ACC112 (cell line): ENCODE data around the gene ICOS.

Source experiments
- H2AFZ ChIP-seq: fragments of 200-600 bp; sonication (generic); one replicate; pipeline ENCODE4 v1.6.0; 2017; ENCODE audit warnings: antibody characterized with exemption, low read length; ENCODE audit not compliant: unreplicated experiment
- H3K27ac ChIP-seq: fragments of 200-600 bp; sonication (generic); 2 replicates; pipeline ENCODE4 v1.5.1; 2014; ENCODE audit warnings: low read depth, mild to moderate bottlenecking, antibody characterized with exemption, low read length, moderate library complexity
- H3K27me3 ChIP-seq: fragments of 200-600 bp; sonication (generic); 2 replicates; pipeline ENCODE4 v1.6.1; 2014; ENCODE audit warnings: mild to moderate bottlenecking, antibody characterized with exemption, low read length, moderate library complexity, mixed read lengths; ENCODE audit not compliant: insufficient read depth
- H3K36me3 ChIP-seq: fragments of 200-600 bp; sonication (generic); 2 replicates; pipeline ENCODE4 v1.6.1; 2016; ENCODE audit warnings: mild to moderate bottlenecking, antibody characterized with exemption, low read length, moderate library complexity, mixed read lengths; ENCODE audit not compliant: insufficient read depth
- H3K4me1 ChIP-seq: fragments of 200-600 bp; sonication (generic); one replicate; pipeline ENCODE4 v1.6.1; 2016; ENCODE audit warnings: low read length, mixed read lengths; ENCODE audit not compliant: insufficient read depth, unreplicated experiment, control insufficient read depth
- H3K4me3 ChIP-seq: fragments of 200-600 bp; sonication (generic); 2 replicates; pipeline ENCODE4 v1.5.1; 2014; ENCODE audit warnings: mild to moderate bottlenecking, low read depth, low read length
- H3K79me2 ChIP-seq: fragments of 200-600 bp; sonication (generic); one replicate; pipeline ENCODE4 v1.6.0; 2016; ENCODE audit warnings: low read length; ENCODE audit not compliant: control insufficient read depth, unreplicated experiment, insufficient read depth

ICOS gene

GRCh38 chr2:203936535-203936934 lies at the start of gene ICOS:
ICOS (plus strand) TSS chr2:203936763; CDS start chr2:203936815, 52 bp downstream.
- no peaks in the 10 kb centered on the region for H3K79me2 ChIP-seq
- H3K4me1 ChIP-seq, result no peaks in the 10 kb centered on the region
- no peak within 1 kb of the TSS for H3K4me3 ChIP-seq
- peaks cover 29% of the 10 kb centered on the region; the same call in 1 of the 2 replicates for H3K27me3 ChIP-seq
- H3K27ac ChIP-seq, result no peak within 1 kb of the TSS
- H2AFZ ChIP-seq, result no peak within 1 kb of the TSS
- no peaks in the 10 kb centered on the region for H3K36me3 ChIP-seq

GRCh38 chr2:203887677-203888076 lies 48.9 kb upstream of the ICOS start:
- H3K36me3 ChIP-seq, result no peaks in the 10 kb centered on the region
- no peaks in the 10 kb centered on the region for H3K4me1 ChIP-seq

DNA sequence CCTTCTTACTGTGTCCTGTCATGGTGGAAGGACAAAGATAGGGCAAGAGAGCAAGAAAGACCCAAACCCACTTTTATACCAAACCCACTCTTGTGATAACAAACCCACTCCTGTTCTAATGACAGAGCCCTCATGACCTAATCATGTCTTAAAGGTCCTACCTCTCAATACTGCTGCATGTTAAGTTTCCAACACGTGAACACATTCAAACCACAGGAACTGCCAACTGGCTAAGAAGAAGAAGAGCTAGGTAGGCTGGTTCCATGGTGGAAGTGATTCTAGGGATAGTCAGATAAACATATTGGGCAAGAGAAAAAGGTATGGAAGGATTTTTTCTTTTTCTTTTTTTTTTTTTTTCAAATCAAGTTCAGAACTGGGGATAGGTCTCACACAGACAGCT lies 47.0 kb upstream of the ICOS start:
- H3K27ac ChIP-seq, result no peak overlapping the region

More at GRCh38 chr2:203887677-203888076, 48.9 kb upstream of the ICOS start:
- no peak overlapping the region for H3K4me3 ChIP-seq
- no peak overlapping the region for H2AFZ ChIP-seq
- H3K79me2 ChIP-seq, result no peaks in the 10 kb centered on the region
- H3K27me3 ChIP-seq, result peaks cover 29% of the 10 kb centered on the region
- no peak overlapping the region for H3K27ac ChIP-seq

GRCh38 chr2:203889944-203890343 lies 46.6 kb upstream of the ICOS start:
- Histone ChIP-seq H3K27me3 (peaks cover 35% of the 10 kb centered on the region), H3K4me1 (no peaks in the 10 kb centered on the region), H3K36me3 (no peaks in the 10 kb centered on the region), H2AFZ (no peak overlapping the region), H3K79me2 (no peaks in the 10 kb centered on the region), H3K27ac (no peak overlapping the region), H3K4me3 (no peak overlapping the region)

More for the DNA sequence above, 47.0 kb upstream of the ICOS start:
- Histone ChIP-seq H3K4me3 (no peak overlapping the region), H2AFZ (no peak overlapping the region), H3K36me3 (no peaks in the 10 kb centered on the region), H3K79me2 (no peaks in the 10 kb centered on the region), H3K27me3 (peaks cover 35% of the 10 kb centered on the region), H3K4me1 (no peaks in the 10 kb centered on the region)

GRCh38 chr2:203890733-203891132 lies 45.8 kb upstream of the ICOS start:
- no peaks in the 10 kb centered on the region for H3K4me1 ChIP-seq
- H3K4me3 ChIP-seq, result no peak overlapping the region
- H3K79me2 ChIP-seq, result no peaks in the 10 kb centered on the region
- H2AFZ ChIP-seq, result no peak overlapping the region
- H3K27ac ChIP-seq, result no peak overlapping the region
- H3K36me3 ChIP-seq, result no peaks in the 10 kb centered on the region
- H3K27me3 ChIP-seq, result peaks cover 32% of the 10 kb centered on the region

- Histone ChIP-seq H3K4me3 (no peak overlapping the region), H2AFZ (no peak overlapping the region), H3K27ac (no peak overlapping the region), H3K4me1 (no peaks in the 10 kb centered on the region), H3K79me2 (no peaks in the 10 kb centered on the region), H3K36me3 (no peaks in the 10 kb centered on the region), H3K27me3 (peaks cover 27% of the 10 kb centered on the region)
These were observed 45.1 kb upstream of the ICOS start for GRCh38 chr2:203891474-203891873.

DNA sequence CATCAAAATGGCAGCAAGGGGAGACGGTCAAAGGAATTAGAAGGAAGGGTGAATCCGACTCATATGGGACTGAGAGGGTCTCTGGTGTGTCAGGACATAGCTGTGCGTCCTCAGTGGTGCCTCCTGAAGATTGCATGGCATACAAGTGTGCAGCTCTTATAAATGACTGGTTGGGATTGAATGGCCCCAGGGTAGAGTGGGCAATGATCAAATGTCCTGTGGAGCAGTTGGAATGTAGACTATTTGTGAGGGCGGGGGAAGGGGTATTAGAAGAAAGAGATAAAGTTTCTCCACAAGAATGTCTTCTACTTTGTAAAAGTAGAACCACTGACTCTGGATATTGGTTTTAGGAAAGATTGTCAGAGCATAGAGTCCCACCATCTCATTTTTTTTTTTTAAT lies 44.4 kb upstream of the ICOS start:
- Histone ChIP-seq H3K27ac (no peak overlapping the region), H3K4me1 (no peaks in the 10 kb centered on the region)

GRCh38 chr2:203893401-203893800 lies 43.2 kb upstream of the ICOS start:
- Histone ChIP-seq H3K4me3 (no peak overlapping the region), H3K36me3 (no peaks in the 10 kb centered on the region), H2AFZ (no peak overlapping the region), H3K27me3 (peaks cover 23% of the 10 kb centered on the region), H3K4me1 (no peaks in the 10 kb centered on the region), H3K27ac (no peak overlapping the region), H3K79me2 (no peaks in the 10 kb centered on the region)

More for the DNA sequence above, 44.4 kb upstream of the ICOS start:
- Histone ChIP-seq H3K36me3 (no peaks in the 10 kb centered on the region), H3K79me2 (no peaks in the 10 kb centered on the region), H2AFZ (no peak overlapping the region), H3K4me3 (no peak overlapping the region), H3K27me3 (peaks cover 26% of the 10 kb centered on the region)

- H3K27ac ChIP-seq, result no peak overlapping the region
- no peak overlapping the region for H3K4me3 ChIP-seq
- H3K79me2 ChIP-seq, result no peaks in the 10 kb centered on the region
- H3K4me1 ChIP-seq, result no peaks in the 10 kb centered on the region
- no peak overlapping the region for H2AFZ ChIP-seq
- no peaks in the 10 kb centered on the region for H3K36me3 ChIP-seq
- peaks cover 23% of the 10 kb centered on the region for H3K27me3 ChIP-seq
These were observed 42.7 kb upstream of the ICOS start for GRCh38 chr2:203893840-203894239.

DNA sequence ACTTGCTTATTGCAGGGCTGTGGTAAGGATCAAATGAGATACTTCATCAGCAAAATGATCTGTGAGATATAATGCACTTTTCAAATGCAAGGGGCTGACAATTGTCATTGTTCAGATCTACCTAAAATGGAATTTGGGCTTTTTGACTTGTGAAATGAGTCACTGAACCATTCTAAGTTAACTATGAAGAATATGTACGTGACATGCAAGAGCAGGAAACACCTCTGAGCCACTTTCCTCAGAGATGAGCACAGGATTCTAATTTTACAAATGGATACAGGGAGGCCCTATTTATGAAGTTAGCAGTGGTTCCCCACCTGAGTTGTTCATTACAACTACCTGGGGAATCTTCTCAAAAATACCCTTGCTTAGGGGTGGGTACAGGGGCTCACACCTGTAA lies 42.3 kb upstream of the ICOS start:
- Histone ChIP-seq H2AFZ (no peak overlapping the region), H3K27me3 (peaks cover 23% of the 10 kb centered on the region), H3K27ac (no peak overlapping the region), H3K36me3 (no peaks in the 10 kb centered on the region), H3K4me3 (no peak overlapping the region), H3K4me1 (no peaks in the 10 kb centered on the region), H3K79me2 (no peaks in the 10 kb centered on the region)

- H3K4me1 ChIP-seq, result no peaks in the 10 kb centered on the region
These were observed 39.0 kb upstream of the ICOS start for GRCh38 chr2:203897544-203897943.

More at GRCh38 chr2:203897544-203897943, 39.0 kb upstream of the ICOS start:
- Histone ChIP-seq H3K27ac (no peak overlapping the region), H3K79me2 (no peaks in the 10 kb centered on the region), H3K36me3 (no peaks in the 10 kb centered on the region; the same call in 1 of the 2 replicates), H2AFZ (no peak overlapping the region), H3K4me3 (no peak overlapping the region), H3K27me3 (peaks cover 6% of the 10 kb centered on the region; the same call in 1 of the 2 replicates)
